Activated T-helper 1 cell treated with Interleukin-2 at 50 U/mL for 16 hours (primary cell): ENCODE results near the gene RSPH10B2.
A peak's percentile ranks its signal among the peaks of the same experiment; 100 is the strongest.
"Not testable (repeated sequence)": the region's sequence is repeated elsewhere in the genome, so short reads cannot be mapped to it uniquely, and the experiment has no call there.

Experiments
- DNase-seq: peaks from one replicate; pipeline ENCODE4 v3.0.0-alpha.2; 2020; ENCODE audit warnings: low read depth

Gene RSPH10B2

DNA sequence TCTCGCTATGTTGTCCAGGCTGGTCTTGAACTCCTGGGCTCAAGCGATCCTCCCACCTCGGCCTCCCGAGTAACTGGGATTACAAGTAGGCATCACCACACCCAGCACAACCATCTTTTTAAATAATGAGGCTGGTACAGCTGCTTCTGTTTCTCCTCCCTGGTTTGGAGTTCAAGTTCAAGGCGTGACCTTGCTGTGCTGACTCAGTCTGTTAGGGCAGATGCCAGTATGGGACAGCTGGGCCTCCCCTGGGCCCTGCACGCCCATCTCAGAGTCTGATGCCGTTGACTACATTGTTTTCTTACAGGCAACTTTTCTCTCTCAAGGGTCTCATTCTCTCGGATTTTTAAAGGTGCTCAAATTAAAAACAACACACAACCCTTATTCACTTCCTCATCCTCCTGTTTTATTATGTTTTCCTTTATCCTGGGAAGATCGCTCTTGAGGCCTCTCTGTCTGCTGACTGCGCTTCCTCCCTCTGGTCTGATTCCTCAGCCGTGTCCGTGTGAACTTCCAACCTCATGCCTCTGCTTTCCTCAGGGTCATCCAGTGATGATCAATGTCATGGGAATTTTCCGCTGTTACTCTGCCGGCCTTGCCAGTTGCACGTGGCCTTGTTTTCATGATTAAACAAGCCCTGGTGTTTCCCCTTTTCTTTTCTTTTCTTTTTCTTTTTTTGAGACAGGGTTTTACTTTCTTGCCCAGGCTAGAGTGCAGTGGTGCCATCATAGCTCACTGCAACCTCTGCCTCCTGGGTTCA, 38.4 kb downstream of the RSPH10B2 start:
- DNase-seq = not testable (repeated sequence)

DNA sequence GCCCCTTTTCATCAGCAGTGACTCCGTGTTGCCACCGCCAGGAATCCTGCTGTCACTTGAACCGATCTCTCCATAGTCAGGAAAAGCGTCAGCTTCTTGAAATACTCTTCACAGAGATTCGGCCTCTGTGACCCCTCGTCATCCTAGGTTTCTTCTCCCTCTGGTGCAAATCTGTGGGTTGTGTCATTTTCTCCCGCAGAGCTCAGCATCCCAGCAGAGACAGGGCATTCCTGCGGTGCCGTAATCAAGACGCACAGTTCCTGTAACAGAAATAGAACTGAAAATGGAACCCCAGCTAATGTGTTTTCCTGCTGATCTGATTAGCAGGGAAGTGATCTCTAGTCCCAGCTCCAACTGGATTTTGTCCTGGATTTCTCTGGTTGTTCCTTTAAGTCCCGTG, 40.4 kb downstream of the RSPH10B2 start:
- not testable (repeated sequence) for DNase-seq

DNA sequence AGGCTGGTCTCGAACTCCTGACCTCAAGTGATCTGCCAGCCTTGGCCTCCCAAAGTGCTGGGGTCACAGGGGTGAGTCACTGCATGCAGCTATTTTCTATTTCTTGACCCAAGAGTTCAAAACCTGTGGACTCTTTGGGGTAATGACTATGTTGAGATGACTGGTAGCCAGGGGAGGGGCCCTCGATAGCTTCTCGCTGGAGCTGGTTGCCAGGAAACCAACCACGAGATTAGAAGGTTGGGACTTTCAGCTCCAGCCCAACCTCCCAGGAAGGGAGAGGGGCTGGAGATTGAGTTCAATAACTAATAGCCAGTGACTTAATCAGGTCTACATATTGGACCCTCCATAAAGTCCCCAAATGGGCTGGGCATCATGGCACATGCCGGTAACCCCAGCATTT, 43.3 kb downstream of the RSPH10B2 start:
- DNase-seq = not testable (repeated sequence)

DNA sequence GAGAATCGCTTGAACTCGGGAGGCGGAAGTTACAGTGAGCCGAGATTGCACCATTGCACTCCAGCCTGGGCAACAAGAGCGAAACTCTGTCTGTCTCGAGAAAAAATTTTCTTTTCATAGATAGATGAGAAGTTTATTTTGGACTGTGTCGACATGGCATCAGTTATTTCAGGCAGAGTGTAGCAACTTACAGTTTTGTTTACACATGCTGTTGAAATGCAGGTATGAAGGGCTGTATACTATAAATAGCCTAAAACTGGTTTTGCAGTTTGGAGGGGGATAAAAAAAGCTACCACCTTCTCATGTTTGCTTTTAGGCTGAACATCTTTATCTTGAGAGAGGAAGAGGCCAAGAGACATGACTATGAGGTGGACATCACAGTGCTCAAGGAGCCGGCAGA, 44.1 kb downstream of the RSPH10B2 start:
- not testable (repeated sequence) for DNase-seq

DNA sequence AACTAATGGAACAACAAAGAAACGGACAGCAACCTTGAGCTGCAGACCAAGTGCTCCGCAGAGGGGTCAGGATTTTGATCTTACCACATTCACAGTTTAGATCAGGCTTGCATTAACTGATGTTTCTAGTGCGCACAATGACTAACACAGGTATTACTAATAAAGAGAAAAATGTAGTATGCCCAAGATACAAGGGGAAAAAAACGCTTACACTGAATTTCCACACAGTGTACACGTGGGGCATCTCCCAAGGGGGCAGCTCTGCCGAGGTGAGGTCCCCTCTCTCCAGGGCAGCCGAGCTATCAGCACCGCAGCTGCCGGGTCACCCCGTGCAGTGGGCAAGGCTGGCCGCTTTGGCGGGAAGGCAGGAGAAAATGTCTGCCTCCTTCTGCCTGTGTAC, 46.0 kb downstream of the RSPH10B2 start:
- not testable (repeated sequence) for DNase-seq

DNA sequence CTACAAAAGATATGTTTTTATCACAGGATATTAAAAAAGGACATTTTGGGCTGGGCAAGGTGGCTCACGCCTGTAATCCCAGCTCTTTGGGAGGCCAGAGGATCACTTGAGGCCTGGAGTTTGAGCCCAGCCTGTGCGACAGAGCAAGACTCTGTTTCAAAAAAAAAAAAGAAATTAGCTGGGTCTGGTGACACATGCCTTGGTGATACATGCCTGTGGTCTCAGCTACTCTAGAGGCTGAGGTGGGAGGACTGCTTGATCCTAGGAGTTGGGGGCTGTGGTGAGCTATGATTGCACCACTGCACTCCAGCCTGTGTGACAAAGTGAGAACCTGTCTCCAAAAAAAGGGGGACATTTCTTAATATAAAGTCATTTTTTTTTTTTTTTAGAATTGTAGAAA, 46.4 kb downstream of the RSPH10B2 start:
- not testable (repeated sequence) for DNase-seq

DNA sequence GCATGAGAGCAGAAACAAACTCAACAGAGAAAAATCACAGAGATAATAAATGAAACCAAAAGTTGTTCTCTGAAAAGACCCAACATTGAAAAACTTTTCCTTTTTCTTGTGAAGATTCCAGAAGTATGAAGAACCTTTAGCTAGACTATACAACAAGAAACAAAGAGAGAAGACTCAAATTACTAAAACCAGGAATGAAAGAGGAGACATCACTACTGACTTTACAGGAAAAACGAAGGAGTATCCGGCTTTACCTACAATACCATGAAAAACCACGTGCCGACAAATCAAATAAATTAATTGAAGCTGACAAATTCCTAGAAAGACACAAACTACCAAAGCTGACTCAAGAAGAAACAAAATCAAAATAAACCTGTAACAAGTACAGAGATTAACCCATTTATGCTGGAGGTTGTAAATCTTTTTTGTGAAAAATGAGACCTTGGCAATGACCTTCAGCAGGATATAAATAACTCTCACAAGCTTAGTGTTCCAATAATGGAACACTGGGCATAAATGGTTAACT, 53.6 kb downstream of the RSPH10B2 start:
- DNase-seq = not testable (repeated sequence)

DNA sequence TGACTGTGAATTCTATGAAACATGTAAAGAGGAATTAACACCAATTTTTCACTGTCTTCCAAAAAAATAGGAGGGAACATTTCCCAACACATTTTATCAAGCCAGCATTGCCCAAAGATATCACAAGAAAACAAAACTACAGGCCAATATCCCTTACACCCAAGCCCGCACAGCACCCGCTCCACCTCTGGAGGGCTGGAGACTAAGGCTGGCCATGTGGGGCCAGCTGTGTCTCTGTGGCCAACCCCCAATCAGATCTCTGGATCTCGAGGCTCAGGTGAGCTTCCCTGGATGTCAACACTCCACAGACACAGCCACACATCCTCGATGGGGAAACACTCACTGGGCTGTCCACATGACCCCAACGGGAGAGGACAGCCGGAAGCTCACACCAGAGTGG, 54.1 kb downstream of the RSPH10B2 start:
- DNase-seq = not testable (repeated sequence)

DNA sequence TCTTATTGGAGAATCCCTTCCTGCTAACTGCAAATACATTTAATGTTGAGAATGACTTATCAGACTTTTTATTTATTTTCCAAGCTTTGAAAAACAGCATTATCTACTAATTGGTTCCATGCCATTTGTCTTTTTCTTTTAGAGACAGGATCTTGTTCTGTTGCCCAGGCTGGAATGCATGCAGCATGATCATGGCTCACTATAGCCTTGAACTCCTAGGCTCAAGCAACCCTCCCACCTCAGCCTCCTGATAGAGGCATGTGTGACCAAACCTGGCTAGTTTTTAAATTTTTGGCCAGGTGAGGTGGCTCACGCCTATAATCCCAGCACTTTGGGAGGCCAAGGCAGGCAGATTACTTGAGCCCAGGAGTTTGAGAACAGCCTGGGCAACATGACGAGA, 59.1 kb downstream of the RSPH10B2 start:
- not testable (repeated sequence) for DNase-seq

DNA sequence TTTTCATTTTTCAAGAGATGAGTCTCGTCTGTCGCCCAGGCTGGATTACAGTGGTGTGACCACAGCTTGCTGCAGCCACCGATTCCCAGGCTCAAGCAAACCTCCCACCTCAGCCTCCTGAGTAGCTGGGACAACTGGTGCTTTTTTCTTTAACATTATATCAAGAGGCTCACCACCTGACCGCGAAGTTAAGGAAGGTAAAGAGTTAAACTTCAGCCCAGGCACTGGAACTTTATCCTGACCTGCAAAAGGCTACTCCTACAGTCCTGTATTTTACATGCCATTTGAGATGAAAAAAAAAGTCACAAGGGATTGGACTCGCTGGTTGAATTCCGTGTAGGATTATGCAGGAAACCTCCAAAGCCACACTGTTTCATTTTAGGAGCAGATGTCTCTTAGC, 61.6 kb downstream of the RSPH10B2 start:
- DNase-seq = not testable (repeated sequence)

DNA sequence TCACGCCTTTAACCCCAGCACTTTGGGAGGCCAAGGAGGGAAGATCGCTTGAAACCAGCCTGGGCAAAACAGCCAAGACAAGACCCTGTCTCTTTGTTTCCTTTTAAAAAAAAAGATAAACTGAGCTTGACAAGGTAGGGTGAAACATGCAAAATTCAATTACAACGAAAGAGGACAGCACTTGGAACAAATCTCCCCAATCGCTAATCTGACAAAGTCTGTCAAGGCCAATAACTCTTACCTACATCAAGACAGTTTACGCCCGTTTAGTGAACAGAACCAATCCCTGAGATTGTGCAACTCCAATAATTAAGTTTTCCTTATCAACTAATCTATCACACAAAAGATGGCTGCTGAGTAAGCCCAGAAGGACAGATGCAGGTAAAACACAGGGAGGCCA, 67.7 kb downstream of the RSPH10B2 start:
- DNase-seq = not testable (repeated sequence)

DNA sequence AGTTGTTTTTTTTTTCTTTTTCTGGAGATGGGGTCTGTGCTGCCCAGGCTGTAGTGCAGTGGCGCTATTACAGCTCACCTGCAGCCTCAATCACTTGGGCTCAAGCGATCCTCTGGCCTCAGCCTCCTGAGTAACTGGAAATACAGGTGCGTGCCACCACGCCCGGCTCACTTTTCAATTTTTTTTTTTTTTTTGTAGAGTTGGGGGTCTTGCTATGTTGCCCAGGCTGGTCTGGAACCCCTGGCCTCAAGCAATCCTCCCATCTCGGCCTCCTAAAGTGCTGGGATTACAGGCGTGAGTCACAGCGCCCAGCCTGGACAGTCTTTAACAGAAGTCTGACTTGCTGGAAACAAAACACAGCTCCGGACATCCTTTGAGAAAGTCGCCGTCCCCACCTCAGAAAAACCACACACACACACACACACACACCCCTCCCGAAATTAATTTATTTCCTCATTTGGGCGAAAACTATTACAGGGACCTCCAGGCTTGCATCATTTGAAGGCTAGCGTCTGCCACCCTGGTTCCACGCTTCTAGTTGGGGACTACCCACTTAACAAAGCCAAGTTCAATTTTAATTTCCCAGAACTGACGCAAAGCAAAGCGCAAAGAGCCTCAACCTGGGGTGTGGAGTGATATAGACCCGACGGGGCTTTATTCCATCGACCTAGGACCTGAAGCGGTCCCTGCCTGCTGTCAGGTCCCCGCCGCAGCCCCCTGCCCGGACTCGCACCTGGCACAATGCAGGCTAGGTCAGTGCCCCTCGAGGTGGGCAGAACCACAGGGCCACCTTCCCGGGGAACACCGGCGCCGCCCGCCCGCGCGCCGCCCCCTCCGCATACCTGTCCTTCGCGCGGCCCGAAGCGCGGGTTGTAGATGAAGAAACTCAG, 71.6 kb downstream of the RSPH10B2 start:
- DNase-seq = not testable (repeated sequence)

DNA sequence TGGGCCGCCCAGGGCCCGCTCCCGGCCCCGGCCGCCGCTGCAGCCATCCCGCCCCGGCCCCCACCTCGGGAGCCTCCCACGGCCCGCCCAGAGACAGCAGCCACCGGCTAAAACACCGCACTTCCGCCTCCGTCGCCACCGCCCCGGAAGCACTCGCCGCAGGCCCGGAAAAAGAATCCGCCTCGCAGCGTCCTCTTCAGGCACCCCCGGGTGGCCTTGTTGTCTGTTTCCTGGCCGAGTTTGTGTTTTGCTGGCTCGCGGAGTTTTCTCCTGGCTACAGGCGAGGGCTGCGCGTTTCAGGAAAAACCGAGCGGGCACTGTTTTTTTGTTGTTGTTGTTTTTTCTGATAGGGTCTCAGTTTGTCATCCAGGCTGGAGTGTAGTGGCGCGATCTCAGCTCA, 72.2 kb downstream of the RSPH10B2 start, which contains the start of gene CCZ1B:
Gene CCZ1B, minus strand, starts transcription at position 125 of the 400 bp plus-strand sequence. Its CDS starts 78 bp downstream, at position 47.
- DNase-seq = peak; percentile 83

DNA sequence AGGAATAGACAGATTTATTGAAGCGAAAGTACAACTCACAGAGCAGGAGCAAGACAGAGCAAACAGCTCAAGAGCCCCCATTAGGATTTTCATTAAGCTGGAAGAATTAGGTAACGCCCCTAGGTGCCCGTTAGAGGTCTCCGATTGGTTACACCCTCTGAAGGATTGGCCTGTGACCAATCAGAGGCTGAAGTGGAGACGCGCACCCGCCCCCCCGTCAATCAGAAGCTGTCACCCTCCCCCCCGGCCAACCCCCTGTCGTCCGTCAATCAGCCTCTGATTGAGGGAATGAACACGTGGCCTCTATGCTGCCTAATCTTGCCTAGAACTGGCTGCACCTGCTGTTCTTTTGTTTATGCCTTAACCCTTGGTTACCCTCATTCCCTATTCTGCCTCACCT, 73.3 kb downstream of the RSPH10B2 start:
- DNase-seq = not testable (repeated sequence)

DNA sequence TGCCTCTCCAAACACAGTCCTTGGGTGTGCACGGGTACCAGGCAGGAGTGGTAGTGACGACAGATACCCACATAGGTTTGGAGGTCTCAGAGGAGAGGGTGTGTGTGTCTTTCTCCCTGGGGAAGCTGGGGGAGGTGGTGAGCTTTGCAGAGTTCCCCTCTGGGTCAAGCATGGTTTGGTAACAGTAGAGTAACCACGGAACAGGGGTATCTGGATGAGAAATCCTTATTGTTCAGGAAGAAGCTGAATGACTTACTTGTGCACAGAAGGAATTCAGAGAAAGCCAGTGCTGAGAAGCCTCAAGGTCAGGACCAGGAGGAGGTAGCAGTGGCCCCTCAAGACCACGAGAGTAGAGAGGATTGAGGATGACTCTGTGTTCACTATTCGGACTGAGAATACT, 75.7 kb downstream of the RSPH10B2 start:
- not testable (repeated sequence) for DNase-seq

DNA sequence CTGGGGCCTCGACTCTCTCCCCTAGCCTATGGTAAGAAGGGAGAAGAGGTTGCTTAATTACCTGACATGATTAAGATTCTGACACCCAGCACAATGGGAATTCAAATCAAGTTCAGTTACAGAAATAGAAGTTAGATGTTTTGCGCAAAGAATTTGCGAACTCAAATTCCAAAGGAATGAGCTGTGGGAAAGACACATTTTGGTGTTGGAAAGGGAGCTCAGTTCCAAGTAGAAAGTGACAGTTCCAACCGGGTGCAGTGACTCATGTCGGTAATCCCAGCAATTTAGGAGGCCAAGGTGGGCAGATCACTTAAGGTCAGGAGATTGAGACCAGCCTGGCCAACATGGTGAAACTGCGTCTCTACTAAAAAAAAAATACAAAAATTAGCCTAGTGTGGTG, 76.1 kb downstream of the RSPH10B2 start:
- not testable (repeated sequence) for DNase-seq

DNA sequence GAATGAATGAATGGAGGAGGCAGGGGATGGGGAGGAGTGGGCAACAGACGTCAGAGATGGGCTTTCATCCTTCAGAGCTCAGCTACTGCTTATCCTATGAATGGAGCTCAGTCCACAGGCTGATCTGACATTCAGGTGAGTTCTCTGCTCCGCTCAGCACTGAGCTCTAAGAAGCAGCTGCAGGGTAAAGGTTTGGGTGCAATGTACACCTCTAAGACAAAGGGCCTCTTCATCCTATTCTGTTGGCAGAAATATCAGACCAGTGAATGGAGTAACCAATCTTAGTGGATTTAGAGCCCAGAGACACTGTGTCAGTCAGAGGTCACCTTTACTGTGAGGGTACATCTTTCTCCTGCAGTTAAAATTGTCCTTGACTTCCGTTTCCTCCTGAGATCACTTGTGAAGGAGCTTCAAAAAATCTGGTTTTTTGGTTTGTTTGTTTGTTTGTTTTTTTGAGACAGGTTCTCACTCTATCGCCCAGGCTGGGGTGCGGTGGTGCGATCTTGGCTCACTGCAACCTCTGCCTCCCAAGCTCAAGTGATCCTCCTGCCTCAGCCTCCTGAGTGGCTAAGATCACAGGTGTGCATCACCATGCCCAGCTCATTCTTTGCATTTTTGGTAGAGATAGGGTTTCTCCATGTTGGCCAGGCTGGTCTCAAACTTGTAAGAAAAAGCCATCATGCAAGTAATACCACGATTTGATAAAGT, 77.3 kb downstream of the RSPH10B2 start:
- DNase-seq = no peak

DNA sequence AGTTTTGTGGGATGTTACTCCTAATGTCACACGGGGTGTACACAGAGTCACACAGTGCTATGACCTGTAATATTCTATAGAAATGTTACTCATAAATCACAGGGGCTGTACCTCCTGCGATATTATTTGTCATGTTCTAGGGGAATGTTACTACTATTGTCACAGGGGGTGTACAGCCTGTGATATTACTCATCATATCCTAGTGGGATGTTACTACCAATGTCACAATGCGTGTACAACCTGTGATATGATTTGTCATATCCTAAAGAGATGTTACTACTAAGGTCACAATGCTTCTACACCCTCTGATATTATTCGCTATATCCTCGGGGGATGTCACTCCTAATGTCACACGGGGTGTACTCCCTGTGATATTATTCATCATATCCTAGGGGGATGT, 79.7 kb downstream of the RSPH10B2 start:
- DNase-seq = no peak

DNA sequence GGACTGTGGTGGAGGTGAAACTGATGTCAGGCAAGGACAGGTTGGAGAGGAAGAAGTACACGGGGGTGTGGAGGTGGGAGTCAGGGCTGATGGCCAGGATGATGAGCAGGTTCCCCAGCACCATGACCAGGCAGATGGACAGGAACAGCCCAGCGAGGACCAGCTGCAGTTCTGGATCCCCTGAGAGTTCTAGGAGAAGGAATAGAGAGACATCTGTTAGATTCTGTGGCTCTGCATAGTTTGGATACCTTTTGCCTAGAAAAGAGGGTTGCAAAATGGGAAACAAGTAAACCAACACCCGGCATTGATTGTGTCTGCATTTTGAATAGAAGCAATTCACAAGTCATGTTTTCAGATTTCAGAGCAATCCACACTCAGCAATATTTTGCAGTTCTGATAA, 81.6 kb downstream of the RSPH10B2 start:
- not testable (repeated sequence) for DNase-seq

DNA sequence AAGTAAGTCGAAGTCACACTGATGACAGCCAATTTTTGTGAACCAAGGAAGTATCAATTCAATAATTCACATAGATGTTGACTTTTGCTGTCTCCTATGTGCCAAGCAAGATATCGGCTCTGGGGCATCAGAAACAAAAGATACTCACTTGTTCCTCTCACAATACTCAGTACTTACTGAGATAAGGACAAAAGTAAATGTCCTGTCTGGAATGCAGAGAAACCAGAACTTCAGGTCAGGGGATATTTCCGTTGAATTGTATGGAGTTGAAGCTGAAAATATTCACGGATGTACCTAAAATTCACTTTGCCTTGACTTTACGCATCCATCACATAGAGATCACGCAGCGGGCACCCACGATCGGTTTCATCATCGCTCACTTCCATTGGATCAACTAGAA, 83.2 kb downstream of the RSPH10B2 start:
- not testable (repeated sequence) for DNase-seq

DNA sequence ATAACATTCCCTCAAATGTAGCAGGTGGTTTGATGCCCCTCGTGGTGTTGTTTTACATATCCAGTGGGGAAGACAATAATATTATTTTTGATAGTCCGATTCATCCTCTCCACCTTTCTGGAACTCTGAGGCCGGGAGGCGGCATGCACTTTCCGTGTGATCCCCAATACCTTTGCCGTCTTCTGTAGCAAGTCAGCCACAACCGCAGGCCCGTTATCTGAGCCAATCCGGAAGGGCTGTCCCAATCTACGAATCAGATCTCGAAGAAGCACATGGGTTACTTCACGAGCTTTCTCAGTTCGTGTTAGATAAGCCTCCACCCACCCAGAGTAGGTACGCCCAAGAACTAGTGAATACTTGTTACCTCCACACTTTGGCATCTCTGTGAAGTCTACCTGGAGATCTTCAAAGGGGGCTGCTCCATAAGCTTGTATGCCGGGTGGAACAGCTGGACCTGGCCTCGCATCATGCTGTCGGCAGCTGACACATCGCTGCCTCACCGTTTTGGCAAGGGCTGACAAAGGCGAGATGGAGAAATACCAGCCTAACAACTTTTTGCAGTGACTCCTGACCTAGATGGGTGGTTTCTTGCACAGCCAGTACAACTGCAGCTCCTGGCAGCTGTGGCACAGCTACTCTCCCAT, 88.5 kb downstream of the RSPH10B2 start:
- not testable (repeated sequence) for DNase-seq
